Fibroblast of skin of left quadriceps (primary cell): Measurements from ENCODE around the gene DEPDC4.
A peak's percentile ranks its signal among the peaks of the same experiment; 100 is the strongest.

Experiments used
- DNase-seq, 2 experiments: peaks; one replicate each; pipeline ENCODE4 v3.0.0-alpha.2; 2013; ENCODE audit warnings: low read depth in 2 of 2

Gene DEPDC4

DNA sequence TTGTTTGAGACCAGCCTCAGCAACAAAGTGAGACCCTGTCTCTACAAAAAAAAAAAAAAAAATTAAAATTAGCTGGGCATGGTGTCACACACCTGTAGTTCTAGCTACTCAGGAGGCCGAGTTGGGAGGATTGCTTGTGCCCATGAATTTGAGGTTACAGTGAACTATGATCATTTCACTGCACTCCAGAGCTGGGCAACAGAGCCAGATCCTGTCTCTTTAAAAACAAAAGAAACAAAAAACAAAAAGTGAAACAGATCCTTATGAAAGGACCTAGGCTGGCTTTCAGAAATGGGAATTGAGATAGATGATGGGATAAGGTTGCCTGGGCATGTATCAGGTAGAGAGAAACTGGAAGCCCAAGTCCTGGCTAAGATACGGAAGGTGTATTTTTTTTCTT lies 52.4 kb downstream of the DEPDC4 start:
- DNase-seq, result no peak

DNA sequence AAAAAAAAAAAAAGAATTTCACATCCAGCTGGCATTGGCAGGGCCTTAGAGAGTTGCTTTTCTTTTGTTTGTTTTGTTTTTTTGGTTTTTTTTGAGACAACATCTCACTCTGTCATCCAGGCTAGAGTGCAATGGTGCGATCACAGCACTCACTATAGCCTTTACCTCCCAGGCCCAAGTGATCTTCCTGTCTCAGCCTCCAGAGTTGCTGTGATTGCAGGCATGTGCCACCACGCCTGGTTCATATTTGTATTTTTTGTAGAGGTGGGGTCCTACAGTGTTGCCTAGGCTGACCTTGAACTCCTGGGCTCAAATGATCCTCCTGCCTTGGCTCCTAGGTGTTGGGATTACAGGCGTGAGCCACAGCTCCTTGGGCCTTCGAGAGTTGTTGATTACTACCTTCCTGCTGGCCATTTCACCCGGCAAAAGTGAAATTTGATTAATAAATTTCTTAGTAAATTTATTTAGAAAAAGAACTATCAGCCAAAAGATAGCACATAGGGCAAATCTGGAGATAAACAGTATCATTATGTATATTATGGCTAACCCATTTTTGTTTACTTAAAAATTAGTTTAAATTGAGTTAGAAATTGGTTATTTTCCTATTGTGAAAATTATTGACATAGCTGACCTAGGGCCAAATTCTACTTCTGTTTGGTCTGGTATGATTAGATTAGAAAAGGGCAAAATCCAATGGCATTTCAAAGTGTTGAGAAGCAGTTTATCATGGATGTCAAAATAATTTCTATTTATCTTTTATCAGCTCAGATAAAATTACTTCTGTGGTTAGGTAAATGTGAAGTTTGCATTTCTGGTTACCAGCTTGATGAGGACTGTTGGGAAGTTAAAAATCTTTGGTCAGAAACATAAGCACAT lies 53.6 kb downstream of the DEPDC4 start:
- DNase-seq, result no peak

DNA sequence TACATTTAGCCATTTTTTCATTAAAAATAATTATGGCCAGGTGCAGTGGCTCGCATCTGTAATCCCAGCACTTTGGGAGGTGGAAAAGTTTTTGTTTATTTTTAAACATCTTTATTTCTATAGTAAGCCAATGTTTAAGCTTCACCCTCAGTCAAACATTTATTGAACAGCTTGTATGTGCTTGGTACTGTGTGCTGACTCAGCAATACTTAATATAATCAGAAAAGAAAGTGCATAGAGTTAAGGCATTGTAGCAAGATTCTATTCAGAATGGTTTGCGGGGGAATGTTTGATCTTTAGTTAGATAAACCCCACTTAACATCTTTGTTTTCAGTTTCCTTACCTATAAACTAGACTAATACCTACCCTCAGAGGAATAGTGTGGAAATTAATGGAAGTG lies 55.2 kb downstream of the DEPDC4 start:
- DNase-seq, result no peak

DNA sequence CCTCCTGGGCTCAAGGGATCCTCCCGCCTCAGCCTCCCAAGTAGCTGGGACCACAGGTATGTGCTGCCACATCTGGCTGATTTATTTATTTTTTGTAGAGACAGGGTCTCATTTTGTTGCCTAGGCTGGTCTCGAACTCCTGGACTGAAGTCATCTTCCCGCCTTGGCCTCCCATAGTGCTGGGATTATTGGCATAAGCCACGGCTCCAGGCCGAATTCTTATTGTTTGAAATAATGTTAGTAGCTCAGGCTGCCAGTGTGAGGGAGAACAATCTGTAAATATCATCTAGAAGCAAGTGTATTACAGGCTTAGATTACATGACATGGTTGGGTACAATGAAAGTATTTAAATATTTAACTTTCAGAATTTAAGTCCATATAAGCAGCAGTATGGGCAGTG lies 58.0 kb downstream of the DEPDC4 start:
- DNase-seq, result no peak

DNA sequence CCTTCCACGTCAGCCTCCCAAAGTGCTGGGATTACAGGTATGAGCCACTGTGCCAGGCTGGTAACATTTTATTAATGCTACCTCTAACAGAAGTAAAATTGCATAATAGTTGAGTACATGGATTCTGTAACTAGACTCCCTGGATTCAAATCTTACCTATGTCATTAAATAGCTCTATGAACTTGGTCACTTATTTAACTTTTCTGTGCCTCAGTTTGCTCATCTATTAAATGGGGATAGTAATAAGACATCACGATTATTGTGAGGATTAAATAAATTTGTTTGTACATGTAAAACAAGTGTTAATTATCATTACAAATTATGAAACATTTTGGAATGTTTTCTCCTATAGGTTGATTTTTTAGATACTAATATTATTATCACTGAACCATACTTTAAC lies 59.6 kb downstream of the DEPDC4 start:
- no peak for DNase-seq

DNA sequence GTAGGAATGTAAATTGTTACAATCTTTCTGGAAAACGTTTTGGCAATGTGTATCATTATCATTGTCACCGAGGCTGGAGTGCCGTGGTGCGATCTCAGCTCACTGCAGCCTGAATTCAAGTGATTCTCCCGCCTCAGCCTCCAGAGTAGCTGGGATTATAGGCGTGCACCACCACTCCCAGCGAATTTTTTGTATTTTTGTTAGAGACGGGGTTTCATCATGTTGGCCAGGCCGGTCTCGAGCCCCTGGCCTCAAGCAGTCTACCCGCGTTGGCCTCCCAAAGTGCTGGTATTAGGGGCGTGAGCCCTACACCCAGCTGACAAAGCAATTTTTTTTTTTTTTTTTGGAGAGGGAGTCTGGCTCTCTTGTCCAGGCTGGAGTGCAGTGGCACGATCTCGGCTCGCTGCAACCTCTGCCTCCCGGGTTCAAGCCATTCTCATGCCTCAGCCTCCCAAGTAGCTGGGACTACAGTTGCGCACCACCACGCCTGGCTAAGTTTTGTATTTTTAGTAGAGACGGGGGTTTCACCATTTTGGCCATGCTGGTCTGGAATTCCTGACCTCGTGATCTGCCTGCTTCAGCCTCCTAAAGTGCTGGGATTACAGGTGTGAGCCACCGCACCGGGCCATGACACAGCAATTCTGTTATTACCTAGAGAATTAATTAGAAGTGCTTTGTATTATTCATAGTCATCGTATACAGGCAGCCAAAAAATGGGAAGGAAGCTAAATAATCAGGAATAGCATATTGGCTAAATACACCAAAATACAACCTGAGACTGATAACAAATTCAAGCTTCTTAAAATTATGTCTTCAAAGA lies 65.1 kb downstream of the DEPDC4 start:
- DNase-seq, result no peak

DNA sequence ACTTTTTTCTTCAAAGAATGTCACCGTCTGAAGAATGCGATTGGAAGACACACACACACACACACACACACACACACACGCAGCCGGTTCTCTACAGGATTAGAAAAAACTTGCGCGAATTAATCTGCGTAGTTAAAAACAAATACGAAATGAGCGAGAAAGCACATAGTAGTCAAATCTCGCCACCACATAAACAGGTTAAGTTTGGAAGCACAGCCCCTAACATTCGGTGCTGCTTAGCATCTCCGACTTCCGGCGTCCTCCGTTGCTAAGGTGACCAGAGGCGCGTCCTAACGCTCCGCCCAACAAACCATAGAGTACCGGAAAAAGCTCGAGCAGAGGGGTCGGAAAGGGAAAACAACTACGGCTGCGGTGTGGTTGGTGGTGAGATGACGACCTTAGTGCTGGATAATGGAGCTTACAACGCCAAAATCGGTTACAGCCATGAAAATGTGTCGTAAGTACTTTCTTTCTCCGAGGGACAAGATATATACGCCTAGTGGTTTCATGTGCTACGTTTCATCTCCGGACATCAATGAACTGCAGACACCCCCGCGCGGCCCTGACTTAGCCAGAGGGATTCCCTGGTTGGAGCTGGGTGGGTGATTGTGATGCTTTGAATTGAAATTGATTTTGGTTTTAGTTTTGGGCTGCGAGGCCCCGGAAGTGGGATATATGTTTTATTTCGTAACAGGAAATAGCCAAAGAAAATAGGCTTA lies 66.3 kb downstream of the DEPDC4 start, which contains the start of gene ACTR6:
Gene ACTR6 (plus strand): TSS at position 353 of the 719 bp plus-strand sequence. CDS start 37 bp downstream, at position 390.
- peak; percentile 91 for DNase-seq

DNA sequence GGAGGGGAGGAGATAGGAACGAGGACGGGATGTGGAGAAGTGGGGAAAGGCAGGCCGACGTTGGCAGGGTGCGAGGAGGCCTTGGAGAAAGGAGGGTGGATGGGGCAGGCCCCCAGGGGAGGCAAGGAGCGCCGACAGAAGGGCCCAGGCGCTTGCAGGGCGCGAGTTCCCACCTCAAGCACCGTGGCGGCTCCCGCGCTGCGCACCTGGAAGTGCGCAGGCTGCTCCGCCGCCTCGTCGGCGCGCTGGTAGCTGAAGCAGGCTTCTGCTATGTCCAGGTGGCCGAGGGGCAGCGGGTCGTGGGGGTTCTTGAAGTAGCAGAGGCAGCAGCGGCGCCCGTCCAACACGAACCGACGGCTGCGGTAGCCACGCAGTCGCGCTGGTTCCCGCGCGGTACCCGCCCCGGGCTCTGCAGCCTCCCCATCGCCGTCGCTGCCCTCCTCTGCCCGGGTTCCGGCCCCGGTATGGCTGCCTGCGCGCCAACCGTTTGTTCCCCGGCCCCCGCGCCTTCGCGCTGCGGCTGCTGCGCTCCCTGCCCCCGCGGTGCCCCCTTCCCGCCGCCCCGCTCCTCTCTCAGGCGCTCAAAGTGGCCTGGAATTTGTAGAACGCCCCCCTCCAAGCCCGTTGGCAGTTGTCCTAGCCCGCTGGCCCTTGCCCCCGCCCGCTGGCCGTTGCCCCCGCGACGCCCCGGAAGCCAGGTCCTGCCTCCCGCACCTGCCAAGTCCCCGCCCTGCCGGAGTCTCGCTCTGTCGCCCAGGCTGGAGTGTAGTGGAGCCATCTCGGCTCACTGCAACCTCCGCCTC lies 67.3 kb downstream of the DEPDC4 start:
- DNase-seq, result no peak

DNA sequence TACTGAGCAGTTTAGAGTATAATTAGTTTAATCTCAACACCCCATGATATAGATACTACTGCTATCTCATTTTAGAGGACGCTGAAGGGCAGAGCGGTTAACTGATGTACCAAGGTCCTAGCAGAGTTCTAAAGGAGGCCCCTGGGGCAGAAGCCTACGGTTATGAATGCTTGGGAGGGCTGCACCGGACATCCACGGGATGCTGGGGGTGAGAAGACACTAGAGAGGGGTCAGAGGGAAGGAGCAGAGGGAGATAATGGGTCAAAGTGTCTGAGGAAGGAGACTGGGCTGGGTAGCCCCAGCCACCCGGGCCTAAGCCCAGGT lies 67.9 kb downstream of the DEPDC4 start:
- DNase-seq, result no peak

DNA sequence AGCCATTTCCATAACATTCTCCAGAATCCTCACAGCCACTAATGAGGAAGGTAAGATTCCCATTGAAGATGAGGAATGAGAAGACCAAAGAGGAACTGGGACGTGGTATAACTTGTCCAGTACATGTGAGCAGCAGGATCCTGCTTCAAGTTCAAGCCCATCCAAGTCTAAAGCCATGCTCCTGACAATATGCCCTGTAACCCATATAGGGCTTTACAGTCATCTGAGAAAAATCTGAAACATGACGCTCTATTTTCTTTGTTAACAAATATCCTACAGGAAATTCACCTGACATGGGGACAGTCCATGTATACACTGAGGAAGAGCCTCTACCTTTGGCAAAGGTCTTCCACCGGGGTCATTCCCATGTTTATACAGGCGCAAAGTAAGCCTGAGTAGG lies 69.4 kb downstream of the DEPDC4 start:
- DNase-seq, result no peak

DNA sequence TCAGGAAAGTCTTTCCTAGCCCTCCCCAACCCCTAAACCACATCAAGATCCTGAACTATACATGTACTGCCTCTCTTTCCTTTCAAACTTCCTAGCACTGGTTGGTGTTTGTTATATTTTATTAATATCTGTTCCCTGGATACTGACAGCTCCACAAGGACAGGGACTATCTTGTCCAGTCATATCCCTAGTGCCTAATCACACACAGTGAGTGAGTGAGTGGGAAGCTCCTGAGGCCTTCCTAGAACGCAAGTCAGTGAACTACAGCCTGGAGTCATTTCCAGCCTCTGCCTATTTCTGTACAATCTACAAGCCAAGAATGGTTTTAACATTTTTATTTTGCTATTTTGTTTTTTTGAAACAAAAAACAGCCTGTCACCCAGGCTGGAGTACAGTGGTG lies 73.8 kb downstream of the DEPDC4 start:
- DNase-seq, result no peak
